HFF-Myc (cell line): ENCODE measurements around the gene ADPGK.
"Not testable (repeated sequence)": the region's sequence is repeated elsewhere in the genome, so short reads cannot be mapped to it uniquely, and the experiment has no call there.

Experiments used
- DNase-seq: peaks from one replicate; pipeline ENCODE4 v3.0.0-alpha.2; 2011; ENCODE audit warnings: low read depth; ENCODE audit errors: extremely low read depth
- H3K4me3 ChIP-seq: replicated peaks from 2 replicates; pipeline ENCODE4 v1.5.1; 2011; ENCODE audit warnings: low read depth, mild to moderate bottlenecking, control low read depth, low read length
- TF ChIP-seq, protein P1 (sequence below): IDR thresholded peaks from 2 replicates; pipeline ENCODE4 v1.5.1; 2012; ENCODE audit warnings: mild to moderate bottlenecking, low read depth, low read length, control low read depth; ENCODE audit errors: missing control alignments

The ADPGK gene

DNA sequence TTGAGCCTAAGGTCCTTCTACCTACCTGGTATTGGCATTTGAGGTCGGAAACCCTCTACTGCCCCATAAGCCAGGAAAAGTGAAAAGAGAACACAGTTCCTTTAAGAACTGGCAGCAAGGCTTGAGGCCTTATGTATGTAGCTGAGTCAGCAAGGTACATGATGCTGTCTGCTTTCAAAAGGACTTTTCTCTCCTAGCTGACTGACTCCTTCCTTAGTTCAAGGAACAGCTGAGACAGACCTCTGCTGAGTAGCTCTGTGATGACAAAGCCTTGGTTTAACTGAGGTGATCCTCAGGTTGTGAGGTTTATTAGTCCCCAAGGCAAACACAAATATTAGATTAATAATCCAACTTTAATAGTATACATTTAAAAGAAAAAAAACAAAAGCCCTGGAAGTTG is 45.8 kb downstream of the ADPGK start:
- no peak for DNase-seq
- no peak overlapping the region for H3K4me3 ChIP-seq
- TF ChIP-seq, protein P1, sequence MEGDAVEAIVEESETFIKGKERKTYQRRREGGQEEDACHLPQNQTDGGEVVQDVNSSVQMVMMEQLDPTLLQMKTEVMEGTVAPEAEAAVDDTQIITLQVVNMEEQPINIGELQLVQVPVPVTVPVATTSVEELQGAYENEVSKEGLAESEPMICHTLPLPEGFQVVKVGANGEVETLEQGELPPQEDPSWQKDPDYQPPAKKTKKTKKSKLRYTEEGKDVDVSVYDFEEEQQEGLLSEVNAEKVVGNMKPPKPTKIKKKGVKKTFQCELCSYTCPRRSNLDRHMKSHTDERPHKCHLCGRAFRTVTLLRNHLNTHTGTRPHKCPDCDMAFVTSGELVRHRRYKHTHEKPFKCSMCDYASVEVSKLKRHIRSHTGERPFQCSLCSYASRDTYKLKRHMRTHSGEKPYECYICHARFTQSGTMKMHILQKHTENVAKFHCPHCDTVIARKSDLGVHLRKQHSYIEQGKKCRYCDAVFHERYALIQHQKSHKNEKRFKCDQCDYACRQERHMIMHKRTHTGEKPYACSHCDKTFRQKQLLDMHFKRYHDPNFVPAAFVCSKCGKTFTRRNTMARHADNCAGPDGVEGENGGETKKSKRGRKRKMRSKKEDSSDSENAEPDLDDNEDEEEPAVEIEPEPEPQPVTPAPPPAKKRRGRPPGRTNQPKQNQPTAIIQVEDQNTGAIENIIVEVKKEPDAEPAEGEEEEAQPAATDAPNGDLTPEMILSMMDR, result no peak

DNA sequence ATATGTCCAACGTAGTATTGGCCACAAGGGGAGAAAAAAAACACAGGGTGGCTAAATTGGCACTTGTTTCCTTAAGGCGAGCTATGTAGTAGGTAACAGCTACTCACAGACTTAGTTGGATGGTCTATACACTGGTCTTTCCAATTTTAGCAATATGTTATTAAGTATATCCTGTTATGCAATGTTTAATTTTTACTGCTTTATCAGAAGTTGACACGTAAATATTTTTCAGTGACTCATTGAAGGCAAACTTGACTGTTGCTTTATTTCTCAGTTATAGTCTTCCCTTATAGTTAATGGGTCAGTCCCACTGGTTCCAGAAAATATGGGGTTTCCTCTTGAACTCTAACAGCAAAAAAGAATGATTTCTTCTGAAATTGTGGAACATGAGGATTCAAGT is 46.5 kb downstream of the ADPGK start:
- TF ChIP-seq, protein P1, result no peak
- H3K4me3 ChIP-seq, result no peak overlapping the region
- no peak for DNase-seq

DNA sequence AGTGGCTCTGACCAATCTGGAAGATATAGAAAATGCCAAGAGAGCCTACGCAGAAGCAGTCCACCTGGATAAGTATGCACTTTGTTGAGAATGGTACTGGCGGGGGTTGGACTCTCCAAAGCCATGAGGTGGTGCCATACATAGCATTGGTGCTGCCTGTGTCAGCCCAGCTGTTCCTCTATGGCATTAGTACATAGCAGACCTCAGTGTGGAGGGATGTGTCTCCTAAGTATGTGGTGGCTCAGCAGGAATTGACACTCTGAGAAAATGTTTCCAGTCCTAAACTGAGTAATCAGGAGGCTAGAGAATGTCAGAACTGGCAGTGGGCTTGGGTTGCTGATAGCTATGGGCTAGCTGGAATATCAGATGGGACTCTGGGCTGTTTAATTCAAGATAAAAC is 48.4 kb downstream of the ADPGK start:
- no peak overlapping the region for H3K4me3 ChIP-seq
- DNase-seq, result no peak
- TF ChIP-seq, protein P1, result no peak

DNA sequence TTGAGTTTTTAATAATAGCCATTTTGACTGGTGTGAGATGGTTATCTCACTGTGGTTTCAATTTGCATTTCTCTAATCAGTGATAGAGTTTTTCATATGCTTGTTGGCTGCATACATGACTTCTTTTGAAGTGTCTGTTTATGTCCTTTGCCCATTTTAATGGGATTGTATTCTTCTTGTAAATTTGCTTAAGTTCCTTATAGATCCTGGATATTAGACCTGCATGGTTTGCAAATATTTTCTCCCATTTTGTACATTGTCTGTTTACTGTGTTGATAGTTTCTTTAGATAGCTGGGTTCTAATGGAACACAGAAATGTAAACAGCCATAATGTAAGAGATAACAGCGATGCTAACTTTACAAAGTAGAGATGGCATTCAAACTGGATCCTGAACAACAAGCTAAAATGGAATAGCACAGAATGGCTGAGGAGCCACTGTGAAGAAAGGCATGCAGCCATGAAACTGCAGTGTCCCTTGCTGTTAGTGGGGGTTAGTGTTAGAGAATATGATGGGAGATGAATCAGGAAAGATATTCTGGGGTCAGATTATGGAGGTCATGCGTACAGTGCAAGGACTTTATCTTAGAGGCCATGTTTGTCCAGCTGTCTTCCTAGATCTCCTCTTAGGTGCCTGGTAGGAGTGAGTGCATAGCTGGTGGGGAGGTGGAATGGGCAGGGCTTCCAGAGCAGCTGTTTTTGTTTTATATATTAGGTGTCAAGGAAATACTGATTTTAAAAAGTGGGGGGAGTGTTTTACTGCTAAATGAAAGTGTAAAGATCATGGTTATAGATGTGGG is 49.4 kb downstream of the ADPGK start:
- H3K4me3 ChIP-seq, result no peak overlapping the region
- no peak for DNase-seq
- TF ChIP-seq, protein P1, result no peak

DNA sequence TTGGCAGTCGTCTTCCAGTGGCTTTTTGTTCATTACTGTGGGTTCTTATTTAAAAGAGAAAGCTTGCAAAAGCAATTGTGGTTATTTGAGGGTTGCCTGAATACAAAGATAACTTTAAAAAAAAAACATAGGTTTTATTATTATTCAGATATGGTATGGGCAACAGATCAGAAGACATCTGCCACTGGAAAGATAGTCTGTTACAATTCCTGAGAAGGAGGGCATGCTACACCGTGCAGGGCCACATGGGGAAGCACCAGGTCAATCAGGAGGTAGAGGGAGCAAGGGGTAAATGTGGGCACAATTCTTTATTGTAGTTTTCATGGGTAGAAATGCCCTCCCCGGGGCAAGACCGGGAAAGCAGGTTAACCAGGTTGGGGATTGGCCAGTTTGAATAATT is 51.0 kb downstream of the ADPGK start:
- no peak overlapping the region for H3K4me3 ChIP-seq
- no peak for DNase-seq
- TF ChIP-seq, protein P1, result no peak

DNA sequence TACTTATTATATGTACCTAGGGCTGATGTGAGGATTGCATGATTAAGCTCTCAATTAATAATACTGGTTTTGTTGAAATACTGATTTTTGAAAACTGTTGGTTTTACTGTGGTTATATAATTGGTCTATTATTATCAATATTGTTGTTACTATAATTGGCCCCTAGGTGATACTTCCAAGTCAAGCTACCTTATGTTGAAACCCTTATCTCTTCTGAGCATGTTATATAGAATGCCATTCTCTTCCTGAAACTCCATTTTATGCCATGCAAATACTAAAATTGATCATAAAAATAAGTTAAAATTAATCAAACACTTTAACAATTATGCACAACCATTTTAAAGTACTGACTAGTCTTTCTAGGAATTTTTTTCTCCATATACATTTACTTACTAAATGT is 51.5 kb downstream of the ADPGK start:
- TF ChIP-seq, protein P1, result no peak
- DNase-seq, result no peak
- no peak overlapping the region for H3K4me3 ChIP-seq

DNA sequence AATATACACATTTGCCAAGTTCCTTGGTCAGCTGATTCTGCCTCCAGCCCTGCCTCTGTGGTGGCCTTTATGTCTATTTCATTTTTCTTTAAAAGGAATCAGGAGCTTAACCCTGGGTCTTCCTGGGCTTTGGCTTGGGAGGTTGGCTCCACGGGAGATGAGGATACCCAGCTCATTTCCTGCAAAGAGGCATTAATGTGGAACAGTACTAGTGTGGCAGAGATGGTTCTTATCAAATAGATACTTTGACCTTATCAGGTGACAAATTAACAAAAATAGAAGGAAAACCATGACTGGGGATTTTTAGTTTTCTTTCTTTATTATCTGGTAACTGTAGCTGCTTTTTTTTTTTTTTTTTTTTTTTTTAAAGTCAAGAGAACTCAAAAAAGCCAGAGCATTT is 54.7 kb downstream of the ADPGK start:
- TF ChIP-seq, protein P1, result no peak
- no peak for DNase-seq
- H3K4me3 ChIP-seq, result no peak overlapping the region

DNA sequence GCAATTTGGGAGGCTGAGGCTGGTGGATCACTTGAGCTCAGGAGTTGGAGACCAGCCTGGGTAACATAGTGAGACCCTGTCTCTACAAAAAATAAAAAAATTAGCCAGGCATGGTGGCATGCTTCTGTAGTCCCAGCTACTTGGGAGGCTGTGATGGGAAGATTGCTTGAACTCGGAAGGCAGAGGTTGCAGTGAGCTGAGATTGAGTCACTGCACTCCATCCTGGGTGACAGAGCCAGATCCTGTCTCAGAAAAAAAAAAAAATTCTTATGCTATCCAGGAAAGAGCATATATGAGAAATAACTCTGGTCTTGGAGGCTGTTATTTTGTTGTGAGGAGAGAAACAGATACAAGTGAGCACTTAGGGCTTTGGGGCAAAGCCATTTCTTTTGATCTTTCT is 55.3 kb downstream of the ADPGK start:
- not testable (repeated sequence) for H3K4me3 ChIP-seq, DNase-seq
